GM18526 (cell line): Measurements from ENCODE around the gene AFMID.

Experiments
- POLR2A ChIP-seq: IDR thresholded peaks from 3 replicates; pipeline ENCODE4 v1.6.1; 2011; ENCODE audit not compliant: insufficient read length; ENCODE audit errors: extremely low read depth

AFMID gene

GRCh38 chr17:78236362-78237127, 49.4 kb downstream of the AFMID start:
- TF ChIP-seq POLR2A: no peak

GRCh38 chr17:78237401-78238012, 50.3 kb downstream of the AFMID start:
- TF ChIP-seq POLR2A: no peak

- TF ChIP-seq POLR2A: no peak
Observed at GRCh38 chr17:78238823-78239488, 51.8 kb downstream of the AFMID start.

- no peak for TF ChIP-seq POLR2A
Observed at GRCh38 chr17:78239489-78239931, 52.3 kb downstream of the AFMID start.

GRCh38 chr17:78240012-78240655, 53.0 kb downstream of the AFMID start:
- TF ChIP-seq POLR2A: no peak

GRCh38 chr17:78240839-78241238, 53.7 kb downstream of the AFMID start:
- no peak for TF ChIP-seq POLR2A

- no peak for TF ChIP-seq POLR2A
Observed at GRCh38 chr17:78241277-78242023, 54.3 kb downstream of the AFMID start.

- TF ChIP-seq POLR2A: no peak
Observed at GRCh38 chr17:78242024-78242742, 55.0 kb downstream of the AFMID start.

GRCh38 chr17:78247304-78247703, 60.1 kb downstream of the AFMID start:
- TF ChIP-seq POLR2A: no peak

GRCh38 chr17:78248051-78248914, 61.1 kb downstream of the AFMID start:
- no peak for TF ChIP-seq POLR2A

GRCh38 chr17:78249074-78249817, 62.1 kb downstream of the AFMID start:
- TF ChIP-seq POLR2A: no peak
